ENCODE measurements around the gene KIF2A. TPM values are rescaled to one million over a fixed set of nuclear protein-coding genes. Genes with fewer than 3 reads are reported as not detected.

KIF2A gene
- total and polyA plus RNA-seq, 9 of the 15 experiments (the other 6 are each of a cell fraction or from before 2014, with no cell fraction given) = 42.6 to 126 (median 77.6) TPM

GRCh38 chr5:62289813-62290212, 16.2 kb upstream of the KIF2A start:
- Histone ChIP-seq H3K4me3 (no peak overlapping the region), H2AFZ (ENCODE audit: low read depth, low read length) (no peak overlapping the region), H3K9me3 (replicated peaks; ENCODE audit: control insufficient read depth, insufficient read depth, low read depth, low read length) (peaks cover 17% of the 10 kb centered on the region; the same call in 1 of the 2 replicates), H3K9me1 (ENCODE audit: control insufficient read depth, insufficient read depth, low read length) (no peaks in the 10 kb centered on the region), H3K27ac (ENCODE audit: extremely low read depth, low read depth, low read length) (no peak overlapping the region), H3K4me2 (ENCODE audit: insufficient read depth, low read length) (no peak overlapping the region), H3K79me2 (ENCODE audit: control insufficient read depth, insufficient read depth, low read length) (no peaks in the 10 kb centered on the region), H3K4me1 (replicated peaks in 1 of 2; ENCODE audit: control insufficient read depth in 2 of 2, insufficient read depth in 2 of 2, low read length in 2 of 2) (peaks cover 0 to 11% of the 10 kb centered on the region in 2 experiments; a peak in 4 of 5 replicates), H3K27me3 (ENCODE audit: control insufficient read depth in 2 of 2, insufficient read depth in 2 of 2, low read length in 2 of 2) (no peaks in the 10 kb centered on the region), H3K36me3 (ENCODE audit: control insufficient read depth, insufficient read depth, low read length) (no peaks in the 10 kb centered on the region), H4K20me1 (replicated peaks; ENCODE audit: control insufficient read depth, insufficient read depth, low read length) (no peaks in the 10 kb centered on the region), H3K9ac (ENCODE audit: insufficient read depth in 1 of 2, low read depth in 2 of 2, low read length in 2 of 2) (no peak overlapping the region)
- no TSS peak for BruUV-seq (replicated peaks)
- ATAC-seq = no peak
- FAIRE-seq = no peak
- POLR2A ChIA-PET = no interaction called here
- intact Hi-C loops (cut with micrococcal nuclease) (no loop called here), in situ Hi-C loops (cut with MboI) (no loop called here)
- DNase-seq (ENCODE audit: extremely low read depth in 1 of 4, low spot score in 3 of 4) = no peak
- CTCF ChIA-PET (ENCODE audit: low intra/inter-chr PET ratio) = no interaction called here
- TF ChIP-seq TOE1 (IDR thresholded peaks at IDR 0.05; ENCODE audit: borderline replicate concordance) = no peak
- TF ChIP-seq TOE1 (CRISPR knock-in tag; IDR thresholded peaks at IDR 0.05; ENCODE audit: borderline replicate concordance, low read depth) = no peak
- TF ChIP-seq KDM2B (CRISPR knock-in tag; IDR thresholded peaks at IDR 0.05) = no peak
- no peak for TF ChIP-seq E2F1 (CRISPR knock-in tag; IDR thresholded peaks at IDR 0.05)
- no peak for TF ChIP-seq NKRF (IDR thresholded peaks at IDR 0.05; ENCODE audit: borderline replicate concordance)
- no peak for TF ChIP-seq SMAD3 (CRISPR knock-in tag; conservative IDR thresholded peaks at IDR 0.05)
- no peak for TF ChIP-seq ZC3H11A (IDR thresholded peaks at IDR 0.05; ENCODE audit: low read depth, low read length)
- TF ChIP-seq ZNF354B (CRISPR knock-in tag; IDR thresholded peaks at IDR 0.05) = no peak
- no peak for TF ChIP-seq PHTF2 (CRISPR knock-in tag; IDR thresholded peaks at IDR 0.05)
- no peak for TF ChIP-seq ZNF668 (CRISPR knock-in tag; IDR thresholded peaks at IDR 0.05)
- TF ChIP-seq FIP1L1 (IDR thresholded peaks at IDR 0.05; ENCODE audit: low read depth, low read length, poor library complexity, severe bottlenecking) = no peak
- no peak for TF ChIP-seq FOXJ2 (tag; IDR thresholded peaks at IDR 0.05)
- no peak for TF ChIP-seq AFF1 (IDR thresholded peaks at IDR 0.05; ENCODE audit: low read depth in 1 of 2, partially characterized antibody in 2 of 2)
- no peak for TF ChIP-seq E2F6 (IDR thresholded peaks at IDR 0.05; ENCODE audit: borderline replicate concordance in 1 of 2, extremely low read depth in 1 of 2, insufficient read depth in 1 of 2, insufficient read length in 1 of 2, low read depth in 1 of 2, low read length in 1 of 2, poor library complexity in 1 of 2, severe bottlenecking in 1 of 2)
- TF ChIP-seq TGIF2 (CRISPR knock-in tag; IDR thresholded peaks at IDR 0.05) = no peak
